ENCODE measurements around the gene ALG12. TPM values are rescaled to one million over a fixed set of nuclear protein-coding genes. Genes with fewer than 3 reads are reported as not detected.
A peak's percentile ranks its signal among the peaks of the same experiment; 100 is the strongest.

The ALG12 gene
- total and polyA plus RNA-seq, 2 of the 13 experiments (the other 11 are each of a cell fraction or from before 2014, with no cell fraction given), result 7.8 to 15.8 TPM

DNA sequence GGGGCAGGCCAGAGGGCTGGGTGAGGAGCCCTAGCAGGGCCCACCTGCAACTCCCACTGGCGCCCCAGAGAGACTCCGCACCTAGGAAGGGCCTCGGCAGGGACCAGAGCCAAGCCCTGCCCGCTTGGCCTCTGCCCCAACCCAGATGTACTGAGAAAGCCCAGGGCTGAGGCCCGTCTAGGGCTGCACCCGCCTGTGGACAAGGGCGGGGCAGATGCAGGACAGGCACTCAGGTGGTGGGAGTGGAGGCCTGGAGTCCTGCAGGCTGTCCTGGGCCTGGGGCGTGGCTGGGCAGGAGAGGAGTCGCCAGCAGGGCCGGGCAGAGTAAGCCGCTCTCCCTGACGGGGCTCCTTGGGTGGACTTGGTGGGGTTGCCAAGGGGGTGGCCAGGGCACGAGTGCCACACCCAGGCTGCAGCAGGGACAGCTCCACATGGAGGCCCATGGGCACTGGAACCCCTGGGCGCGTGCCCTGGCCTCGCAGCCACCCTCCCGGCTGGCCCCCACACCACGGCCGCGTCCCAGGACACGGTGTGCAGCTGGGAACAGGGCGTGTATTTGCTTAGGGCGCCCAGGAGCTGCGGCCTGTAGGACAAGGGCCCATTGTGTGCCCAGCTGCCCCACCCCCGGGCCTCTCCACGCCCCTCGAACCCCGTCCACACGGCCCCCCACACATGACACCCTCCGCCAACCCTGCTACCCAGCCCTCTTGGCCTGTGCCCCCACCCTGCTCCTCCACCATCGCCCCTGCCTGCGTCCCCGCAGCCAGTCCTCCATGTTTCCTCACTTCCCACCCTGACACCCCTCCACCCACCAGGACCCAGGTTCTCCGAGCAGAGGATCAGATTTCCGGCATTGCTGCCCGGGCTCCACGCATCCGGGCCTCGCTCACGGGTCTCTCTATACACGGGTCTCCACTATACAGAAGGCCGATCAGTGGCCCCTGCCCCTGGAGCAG lies 31.0 kb upstream of the ALG12 start (continued):
- TF ChIP-seq ELF3 (CRISPR knock-in tag; IDR thresholded peaks at IDR 0.05) (peak; percentile 78; the same call in 1 of the 2 replicates), SOX13 (IDR thresholded peaks at IDR 0.05) (0 out of 2 replicates have a peak, but pooled peaks have one; percentile 33), SOX13 (CRISPR knock-in tag; conservative IDR thresholded peaks at IDR 0.05 in 1 of 2, IDR thresholded peaks at IDR 0.05 in 1 of 2) (peak in 1 of 2 experiments; percentile 84; a peak in 2 of 4 replicates), JARID2 (CRISPR knock-in tag; IDR thresholded peaks at IDR 0.05; ENCODE audit: insufficient replicate concordance) (no peak), ELF1 (CRISPR knock-in tag; IDR thresholded peaks at IDR 0.05) (no peak; the same call in 1 of the 2 replicates), NAIF1 (CRISPR knock-in tag; IDR thresholded peaks at IDR 0.05; ENCODE audit: borderline replicate concordance) (no peak), HOXA5 (CRISPR knock-in tag; IDR thresholded peaks at IDR 0.05) (peak; percentile 40; the same call in 1 of the 2 replicates), ZNF607 (CRISPR knock-in tag; IDR thresholded peaks at IDR 0.05; ENCODE audit: borderline replicate concordance) (peak; percentile 47), ZMYM4 (CRISPR knock-in tag; IDR thresholded peaks at IDR 0.05) (peak; percentile 42; the same call in 1 of the 2 replicates), ZNF850 (CRISPR knock-in tag; conservative IDR thresholded peaks at IDR 0.05) (no peak), JUN (CRISPR knock-in tag; IDR thresholded peaks at IDR 0.05) (no peak), ZNF335 (CRISPR knock-in tag; IDR thresholded peaks at IDR 0.05) (no peak; the same call in 1 of the 2 replicates), ZBTB8A (CRISPR knock-in tag; IDR thresholded peaks at IDR 0.05; ENCODE audit: borderline replicate concordance, low read depth) (peak; percentile 87; the same call in 1 of the 2 replicates), ONECUT2 (CRISPR knock-in tag; IDR thresholded peaks at IDR 0.05) (no peak)
- TF ChIP-seq, protein P1, sequence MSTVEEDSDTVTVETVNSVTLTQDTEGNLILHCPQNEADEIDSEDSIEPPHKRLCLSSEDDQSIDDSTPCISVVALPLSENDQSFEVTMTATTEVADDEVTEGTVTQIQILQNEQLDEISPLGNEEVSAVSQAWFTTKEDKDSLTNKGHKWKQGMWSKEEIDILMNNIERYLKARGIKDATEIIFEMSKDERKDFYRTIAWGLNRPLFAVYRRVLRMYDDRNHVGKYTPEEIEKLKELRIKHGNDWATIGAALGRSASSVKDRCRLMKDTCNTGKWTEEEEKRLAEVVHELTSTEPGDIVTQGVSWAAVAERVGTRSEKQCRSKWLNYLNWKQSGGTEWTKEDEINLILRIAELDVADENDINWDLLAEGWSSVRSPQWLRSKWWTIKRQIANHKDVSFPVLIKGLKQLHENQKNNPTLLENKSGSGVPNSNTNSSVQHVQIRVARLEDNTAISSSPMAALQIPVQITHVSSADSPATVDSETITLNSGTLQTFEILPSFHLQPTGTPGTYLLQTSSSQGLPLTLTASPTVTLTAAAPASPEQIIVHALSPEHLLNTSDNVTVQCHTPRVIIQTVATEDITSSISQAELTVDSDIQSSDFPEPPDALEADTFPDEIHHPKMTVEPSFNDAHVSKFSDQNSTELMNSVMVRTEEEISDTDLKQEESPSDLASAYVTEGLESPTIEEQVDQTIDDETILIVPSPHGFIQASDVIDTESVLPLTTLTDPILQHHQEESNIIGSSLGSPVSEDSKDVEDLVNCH (CRISPR knock-in tag; IDR thresholded peaks at IDR 0.05), result no peak
- TF ChIP-seq, protein P2, sequence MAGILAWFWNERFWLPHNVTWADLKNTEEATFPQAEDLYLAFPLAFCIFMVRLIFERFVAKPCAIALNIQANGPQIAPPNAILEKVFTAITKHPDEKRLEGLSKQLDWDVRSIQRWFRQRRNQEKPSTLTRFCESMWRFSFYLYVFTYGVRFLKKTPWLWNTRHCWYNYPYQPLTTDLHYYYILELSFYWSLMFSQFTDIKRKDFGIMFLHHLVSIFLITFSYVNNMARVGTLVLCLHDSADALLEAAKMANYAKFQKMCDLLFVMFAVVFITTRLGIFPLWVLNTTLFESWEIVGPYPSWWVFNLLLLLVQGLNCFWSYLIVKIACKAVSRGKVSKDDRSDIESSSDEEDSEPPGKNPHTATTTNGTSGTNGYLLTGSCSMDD (CRISPR knock-in tag; IDR thresholded peaks at IDR 0.05), result no peak
- TF ChIP-seq, protein P3, sequence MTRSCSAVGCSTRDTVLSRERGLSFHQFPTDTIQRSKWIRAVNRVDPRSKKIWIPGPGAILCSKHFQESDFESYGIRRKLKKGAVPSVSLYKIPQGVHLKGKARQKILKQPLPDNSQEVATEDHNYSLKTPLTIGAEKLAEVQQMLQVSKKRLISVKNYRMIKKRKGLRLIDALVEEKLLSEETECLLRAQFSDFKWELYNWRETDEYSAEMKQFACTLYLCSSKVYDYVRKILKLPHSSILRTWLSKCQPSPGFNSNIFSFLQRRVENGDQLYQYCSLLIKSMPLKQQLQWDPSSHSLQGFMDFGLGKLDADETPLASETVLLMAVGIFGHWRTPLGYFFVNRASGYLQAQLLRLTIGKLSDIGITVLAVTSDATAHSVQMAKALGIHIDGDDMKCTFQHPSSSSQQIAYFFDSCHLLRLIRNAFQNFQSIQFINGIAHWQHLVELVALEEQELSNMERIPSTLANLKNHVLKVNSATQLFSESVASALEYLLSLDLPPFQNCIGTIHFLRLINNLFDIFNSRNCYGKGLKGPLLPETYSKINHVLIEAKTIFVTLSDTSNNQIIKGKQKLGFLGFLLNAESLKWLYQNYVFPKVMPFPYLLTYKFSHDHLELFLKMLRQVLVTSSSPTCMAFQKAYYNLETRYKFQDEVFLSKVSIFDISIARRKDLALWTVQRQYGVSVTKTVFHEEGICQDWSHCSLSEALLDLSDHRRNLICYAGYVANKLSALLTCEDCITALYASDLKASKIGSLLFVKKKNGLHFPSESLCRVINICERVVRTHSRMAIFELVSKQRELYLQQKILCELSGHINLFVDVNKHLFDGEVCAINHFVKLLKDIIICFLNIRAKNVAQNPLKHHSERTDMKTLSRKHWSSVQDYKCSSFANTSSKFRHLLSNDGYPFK (CRISPR knock-in tag; IDR thresholded peaks at IDR 0.05; ENCODE audit: borderline replicate concordance), result no peak; the same call in 1 of the 2 replicates
- TF ChIP-seq, protein P4, sequence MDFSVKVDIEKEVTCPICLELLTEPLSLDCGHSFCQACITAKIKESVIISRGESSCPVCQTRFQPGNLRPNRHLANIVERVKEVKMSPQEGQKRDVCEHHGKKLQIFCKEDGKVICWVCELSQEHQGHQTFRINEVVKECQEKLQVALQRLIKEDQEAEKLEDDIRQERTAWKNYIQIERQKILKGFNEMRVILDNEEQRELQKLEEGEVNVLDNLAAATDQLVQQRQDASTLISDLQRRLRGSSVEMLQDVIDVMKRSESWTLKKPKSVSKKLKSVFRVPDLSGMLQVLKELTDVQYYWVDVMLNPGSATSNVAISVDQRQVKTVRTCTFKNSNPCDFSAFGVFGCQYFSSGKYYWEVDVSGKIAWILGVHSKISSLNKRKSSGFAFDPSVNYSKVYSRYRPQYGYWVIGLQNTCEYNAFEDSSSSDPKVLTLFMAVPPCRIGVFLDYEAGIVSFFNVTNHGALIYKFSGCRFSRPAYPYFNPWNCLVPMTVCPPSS (IDR thresholded peaks at IDR 0.05), result no peak
- TF ChIP-seq, protein P5, sequence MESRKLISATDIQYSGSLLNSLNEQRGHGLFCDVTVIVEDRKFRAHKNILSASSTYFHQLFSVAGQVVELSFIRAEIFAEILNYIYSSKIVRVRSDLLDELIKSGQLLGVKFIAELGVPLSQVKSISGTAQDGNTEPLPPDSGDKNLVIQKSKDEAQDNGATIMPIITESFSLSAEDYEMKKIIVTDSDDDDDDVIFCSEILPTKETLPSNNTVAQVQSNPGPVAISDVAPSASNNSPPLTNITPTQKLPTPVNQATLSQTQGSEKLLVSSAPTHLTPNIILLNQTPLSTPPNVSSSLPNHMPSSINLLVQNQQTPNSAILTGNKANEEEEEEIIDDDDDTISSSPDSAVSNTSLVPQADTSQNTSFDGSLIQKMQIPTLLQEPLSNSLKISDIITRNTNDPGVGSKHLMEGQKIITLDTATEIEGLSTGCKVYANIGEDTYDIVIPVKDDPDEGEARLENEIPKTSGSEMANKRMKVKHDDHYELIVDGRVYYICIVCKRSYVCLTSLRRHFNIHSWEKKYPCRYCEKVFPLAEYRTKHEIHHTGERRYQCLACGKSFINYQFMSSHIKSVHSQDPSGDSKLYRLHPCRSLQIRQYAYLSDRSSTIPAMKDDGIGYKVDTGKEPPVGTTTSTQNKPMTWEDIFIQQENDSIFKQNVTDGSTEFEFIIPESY (CRISPR knock-in tag; IDR thresholded peaks at IDR 0.05), result no peak
